Mesenchymal stem cell (in vitro differentiated cells and primary cell): ENCODE results near the gene SNX25.
"Not testable (repeated sequence)": the region's sequence is repeated elsewhere in the genome, so short reads cannot be mapped to it uniquely, and the experiment has no call there.

Source experiments
- DNase-seq: peaks from one replicate; pipeline ENCODE4 v3.0.0-alpha.2; 2013
- H2AFZ ChIP-seq: one replicate; pipeline ENCODE4 v1.6.1; 2013; ENCODE audit warnings: low read depth, mild to moderate bottlenecking, control low read depth, inconsistent platforms, low read length, moderate library complexity
- H2AK5ac ChIP-seq: 2 replicates; pipeline ENCODE4 v1.6.1; 2013; ENCODE audit warnings: low read length, moderate library complexity, mild to moderate bottlenecking, inconsistent platforms; ENCODE audit not compliant: severe bottlenecking
- H2BK120ac ChIP-seq: one replicate; pipeline ENCODE4 v1.6.1; 2013; ENCODE audit warnings: low read depth, mild to moderate bottlenecking, inconsistent platforms, low read length, moderate library complexity
- H2BK12ac ChIP-seq, 2 experiments: one replicate each; pipeline ENCODE4 v1.6.1; 2013; ENCODE audit warnings: inconsistent platforms in 2 of 2, low read length in 2 of 2, mild to moderate bottlenecking in 2 of 2, moderate library complexity in 2 of 2, control low read depth in 1 of 2
- H2BK15ac ChIP-seq: one replicate; pipeline ENCODE4 v1.6.1; 2013; ENCODE audit warnings: mild to moderate bottlenecking, low read depth, inconsistent platforms; ENCODE audit not compliant: poor library complexity, severe bottlenecking
- H2BK5ac ChIP-seq: 2 replicates; pipeline ENCODE4 v1.6.1; 2013; ENCODE audit warnings: low read depth, mild to moderate bottlenecking, low read length, control low read depth, inconsistent platforms; ENCODE audit not compliant: poor library complexity, severe bottlenecking
- H3K14ac ChIP-seq, 2 experiments: one replicate each; pipeline ENCODE4 v1.6.1; 2013; ENCODE audit warnings: inconsistent platforms in 2 of 2, low read length in 2 of 2, control low read depth in 1 of 2, mild to moderate bottlenecking in 1 of 2, moderate library complexity in 1 of 2
- H3K18ac ChIP-seq, 2 experiments: one replicate each; pipeline ENCODE4 v1.6.1; 2013; ENCODE audit warnings: inconsistent platforms in 2 of 2, low read length in 2 of 2, control low read depth in 1 of 2, low read depth in 1 of 2, mild to moderate bottlenecking in 1 of 2
- H3K23ac ChIP-seq, 2 experiments: one replicate each; pipeline ENCODE4 v1.6.1; 2013; ENCODE audit warnings: inconsistent platforms in 2 of 2, low read length in 2 of 2, mild to moderate bottlenecking in 2 of 2, moderate library complexity in 2 of 2, control low read depth in 1 of 2
- H3K27ac ChIP-seq: 2 replicates; pipeline ENCODE4 v1.5.1; 2013; ENCODE audit warnings: mild to moderate bottlenecking, moderate library complexity, low read length, control low read depth, inconsistent platforms; ENCODE audit not compliant: poor library complexity, severe bottlenecking
- H3K27me3 ChIP-seq, 2 experiments: 2 replicates each; pipeline versions ENCODE4 v1.6.1 to v1.7.0; 2013; ENCODE audit warnings: low read length in 2 of 2, mild to moderate bottlenecking in 2 of 2, moderate library complexity in 2 of 2, control low read depth in 1 of 2, inconsistent platforms in 1 of 2; ENCODE audit not compliant: control insufficient read depth in 1 of 2, insufficient read depth in 1 of 2
- H3K36me3 ChIP-seq, 2 experiments: 2 replicates each; pipeline versions ENCODE4 v1.6.1 to v1.7.0; 2013; ENCODE audit warnings: low read length in 2 of 2, control low read depth in 1 of 2, inconsistent platforms in 1 of 2, low read depth in 1 of 2, mild to moderate bottlenecking in 1 of 2; ENCODE audit not compliant: insufficient read depth in 2 of 2, control insufficient read depth in 1 of 2
- H3K4ac ChIP-seq, 2 experiments: one replicate each; pipeline ENCODE4 v1.6.1; 2013; ENCODE audit warnings: inconsistent platforms in 2 of 2, low read length in 2 of 2, mild to moderate bottlenecking in 2 of 2, moderate library complexity in 2 of 2, control low read depth in 1 of 2, low read depth in 1 of 2
- H3K4me1 ChIP-seq: 2 replicates; pipeline ENCODE4 v1.6.1; 2013; ENCODE audit warnings: low read depth, low read length, control low read depth; ENCODE audit not compliant: control insufficient read depth, insufficient read depth
- H3K4me2 ChIP-seq: 2 replicates; pipeline ENCODE4 v1.6.1; 2013; ENCODE audit warnings: low read length, mild to moderate bottlenecking, inconsistent platforms; ENCODE audit not compliant: poor library complexity, severe bottlenecking
- H3K4me3 ChIP-seq, 2 experiments: 2 replicates each; pipeline versions ENCODE4 v1.5.1 to v1.7.0; 2013; ENCODE audit warnings: low read length in 2 of 2, mild to moderate bottlenecking in 2 of 2, control low read depth in 1 of 2, low read depth in 1 of 2; ENCODE audit not compliant: insufficient read depth in 1 of 2
- H3K79me1 ChIP-seq: replicated peaks from 2 replicates; pipeline ENCODE4 v1.6.1; 2013; ENCODE audit warnings: mild to moderate bottlenecking, control low read depth, low read length, inconsistent platforms; ENCODE audit not compliant: poor library complexity, severe bottlenecking
- H3K9ac ChIP-seq: 2 replicates; pipeline ENCODE4 v1.7.0; 2013; ENCODE audit warnings: mild to moderate bottlenecking, low read length, moderate library complexity
- H3K9me3 ChIP-seq: 2 replicates; pipeline ENCODE4 v1.7.0; 2013; ENCODE audit warnings: mild to moderate bottlenecking, low read length; ENCODE audit not compliant: control insufficient read depth
- H4K8ac ChIP-seq: one replicate; pipeline ENCODE4 v1.6.1; 2013; ENCODE audit warnings: inconsistent platforms, mild to moderate bottlenecking, low read length, moderate library complexity
- H4K91ac ChIP-seq: one replicate; pipeline ENCODE4 v1.6.1; 2013; ENCODE audit warnings: mild to moderate bottlenecking, low read length, inconsistent platforms
- WGBS: methylation state at CpG from one replicate; pipeline ENCODE4 v1.1.7; 2013; ENCODE audit warnings: mixed read lengths; 5-methylcytosine and 5-hydroxymethylcytosine counted together

Gene SNX25

DNA sequence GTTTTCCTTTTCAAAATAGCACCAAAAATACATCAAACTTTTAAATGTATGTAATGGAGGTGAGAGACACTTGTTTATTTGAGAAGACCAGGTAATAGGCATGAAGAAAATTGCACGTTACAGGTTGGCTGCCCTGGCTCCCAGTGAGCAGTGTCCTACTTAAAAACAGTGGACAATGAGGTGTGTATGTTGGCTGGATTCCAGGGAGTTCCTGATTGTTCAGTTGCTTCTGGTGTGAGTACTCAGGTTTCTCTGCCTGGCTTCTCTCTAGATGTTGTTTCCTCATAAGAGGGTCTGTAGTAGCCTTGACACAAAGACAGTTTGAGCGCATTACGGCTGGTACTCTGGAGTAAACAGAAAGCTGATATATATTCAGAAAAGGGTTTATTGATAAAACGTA lies 29.4 kb downstream of the SNX25 start:
- H3K27ac ChIP-seq: no peak overlapping the region
- peaks cover 28% of the 10 kb centered on the region for H3K79me1 ChIP-seq
- no peak overlapping the region for H4K91ac ChIP-seq
- H3K4ac ChIP-seq: no peak overlapping the region
- peak overlapping the region in 1 of 2 experiments; percentile 49 for H3K18ac ChIP-seq
- H3K27me3 ChIP-seq: no peaks in the 10 kb centered on the region
- no peak overlapping the region for H4K8ac ChIP-seq
- H3K36me3 ChIP-seq: no peaks in the 10 kb centered on the region
- H2BK15ac ChIP-seq: no peak overlapping the region
- no peak overlapping the region for H2BK120ac ChIP-seq
- peak overlapping the region in 1 of 2 experiments; percentile 16 for H2BK12ac ChIP-seq
- H3K9me3 ChIP-seq: no peaks in the 10 kb centered on the region
- no peak overlapping the region for H3K23ac ChIP-seq
- H3K9ac ChIP-seq: peak overlapping the region; percentile 60
- H2BK5ac ChIP-seq: no peak overlapping the region
- no peak overlapping the region for H2AFZ ChIP-seq
- no peak overlapping the region for H3K14ac ChIP-seq
- peak; percentile 22 for DNase-seq
- no peak overlapping the region for H2AK5ac ChIP-seq
- 98% methylated on average over 4 of the region's 4 CpGs for WGBS
- H3K4me1 ChIP-seq: no peaks in the 10 kb centered on the region
- H3K4me2 ChIP-seq: no peak overlapping the region
- H3K4me3 ChIP-seq: no peak overlapping the region

GRCh38 chr4:185240486-185240885 lies 31.1 kb downstream of the SNX25 start:
- not testable (repeated sequence) for H3K18ac ChIP-seq, H3K4me3 ChIP-seq, H4K8ac ChIP-seq, H3K9me3 ChIP-seq, H3K14ac ChIP-seq, H2BK5ac ChIP-seq, H3K27me3 ChIP-seq, H3K4me1 ChIP-seq, H3K4me2 ChIP-seq, H2BK15ac ChIP-seq, H4K91ac ChIP-seq, H2BK12ac ChIP-seq, H3K27ac ChIP-seq, H3K23ac ChIP-seq, H3K9ac ChIP-seq, H2AFZ ChIP-seq, H3K4ac ChIP-seq, H2BK120ac ChIP-seq, H2AK5ac ChIP-seq, H3K36me3 ChIP-seq, DNase-seq
- no CpG with 5 or more reads among the region's 32 CpGs for WGBS
- peaks cover 29% of the 10 kb centered on the region for H3K79me1 ChIP-seq

GRCh38 chr4:185242749-185243533 lies 33.5 kb downstream of the SNX25 start:
- no peak overlapping the region for H3K4me2 ChIP-seq
- H3K27ac ChIP-seq: no peak overlapping the region
- H2AK5ac ChIP-seq: no peak overlapping the region
- no peak for DNase-seq
- no peak overlapping the region for H2AFZ ChIP-seq
- H2BK120ac ChIP-seq: no peak overlapping the region
- H3K4me3 ChIP-seq: no peak overlapping the region
- no peak overlapping the region for H2BK5ac ChIP-seq
- H2BK12ac ChIP-seq: no peak overlapping the region
- no peak overlapping the region for H4K8ac ChIP-seq
- H3K79me1 ChIP-seq: peaks cover 23% of the 10 kb centered on the region
- H3K4me1 ChIP-seq: no peaks in the 10 kb centered on the region
- no peaks in the 10 kb centered on the region for H3K9me3 ChIP-seq
- H3K9ac ChIP-seq: no peak overlapping the region
- no peaks in the 10 kb centered on the region for H3K36me3 ChIP-seq
- no peak overlapping the region for H3K23ac ChIP-seq
- no peak overlapping the region for H3K18ac ChIP-seq
- H4K91ac ChIP-seq: peak overlapping the region; percentile 50
- H2BK15ac ChIP-seq: no peak overlapping the region
- H3K4ac ChIP-seq: no peak overlapping the region
- 100% methylated on average over 3 of the region's 6 CpGs for WGBS
- H3K27me3 ChIP-seq: no peaks in the 10 kb centered on the region
- no peak overlapping the region for H3K14ac ChIP-seq

GRCh38 chr4:185243879-185244278 lies 34.5 kb downstream of the SNX25 start:
- 96% methylated on average over 4 of the region's 4 CpGs for WGBS
- no peak overlapping the region for H2AFZ ChIP-seq
- H2BK15ac ChIP-seq: no peak overlapping the region
- H2BK5ac ChIP-seq: no peak overlapping the region
- no peak overlapping the region for H3K4me3 ChIP-seq
- no peak overlapping the region for H4K91ac ChIP-seq
- H3K27me3 ChIP-seq: no peaks in the 10 kb centered on the region
- H2AK5ac ChIP-seq: no peak overlapping the region
- H3K4me2 ChIP-seq: no peak overlapping the region
- H3K79me1 ChIP-seq: peaks cover 20% of the 10 kb centered on the region
- H3K4ac ChIP-seq: no peak overlapping the region
- no peak for DNase-seq
- H3K9me3 ChIP-seq: no peaks in the 10 kb centered on the region
- no peak overlapping the region for H2BK120ac ChIP-seq
- H3K14ac ChIP-seq: no peak overlapping the region
- H3K23ac ChIP-seq: no peak overlapping the region
- H3K27ac ChIP-seq: no peak overlapping the region
- no peak overlapping the region for H2BK12ac ChIP-seq
- no peaks in the 10 kb centered on the region for H3K4me1 ChIP-seq
- H3K36me3 ChIP-seq: peaks cover 0 to 4% of the 10 kb centered on the region in 2 experiments
- no peak overlapping the region for H3K18ac ChIP-seq
- no peak overlapping the region for H4K8ac ChIP-seq
- H3K9ac ChIP-seq: no peak overlapping the region
